H1 (cell line): Measurements from ENCODE around the gene HOXD11. TPM values are rescaled to one million over a fixed set of nuclear protein-coding genes. Genes with fewer than 3 reads are reported as not detected.

Experiments
- CTCF ChIA-PET: fragments of 300-600 bp; sonication (Branson Sonifier 250); formaldehyde crosslinking; loops from one replicate; lab custom pipeline; 2021; ENCODE audit not compliant: partially characterized antibody; lab: Charles Lee
- POLR2A ChIA-PET: fragments of 300-600 bp; sonication (Branson Sonifier 250); formaldehyde crosslinking; loops from one replicate; lab custom pipeline; 2021; ENCODE audit warnings: inconsistent platforms; ENCODE audit not compliant: partially characterized antibody; lab: Charles Lee
- DNase-seq, 2 experiments: peaks; one replicate each; pipeline versions ENCODE4 v3.0.0 to v3.0.0-alpha.2; 2010 to 2022; ENCODE audit warnings: low spot score in 2 of 2, low read depth in 1 of 2, mixed read lengths in 1 of 2
- FAIRE-seq: peaks from 2 replicates; lab custom pipeline; 2011; peaks lifted over from hg19 to GRCh38; lab: Jason Lieb, UNC
- H2AFZ ChIP-seq: 2 replicates; pipeline ENCODE4 v1.8.1; 2012; ENCODE audit warnings: low read length, inconsistent platforms
- H2AK5ac ChIP-seq: 2 replicates; pipeline ENCODE4 v1.6.1; 2013; ENCODE audit warnings: low read depth, low read length
- H2BK120ac ChIP-seq: replicated peaks from 2 replicates; pipeline ENCODE3; 2013; ENCODE audit warnings: low read depth, low read length, inconsistent platforms
- H2BK12ac ChIP-seq: 2 replicates; pipeline ENCODE4 v1.6.1; 2013; ENCODE audit warnings: low read depth, low read length
- H2BK15ac ChIP-seq: 2 replicates; pipeline ENCODE4 v1.6.1; 2013; ENCODE audit warnings: low read length
- H2BK20ac ChIP-seq: 2 replicates; pipeline ENCODE4 v1.6.1; 2013; ENCODE audit warnings: low read length
- H2BK5ac ChIP-seq: 2 replicates; pipeline ENCODE4 v1.6.1; 2013; ENCODE audit warnings: low read depth, low read length
- H3K14ac ChIP-seq: 2 replicates; pipeline ENCODE4 v1.6.1; 2013; ENCODE audit warnings: inconsistent platforms; ENCODE audit not compliant: insufficient read length
- H3K18ac ChIP-seq: 2 replicates; pipeline ENCODE4 v1.6.1; 2013; ENCODE audit warnings: low read length; ENCODE audit errors: extremely low read depth
- H3K23ac ChIP-seq: 2 replicates; pipeline ENCODE4 v1.6.1; 2013; ENCODE audit warnings: inconsistent platforms; ENCODE audit not compliant: insufficient read length
- H3K23me2 ChIP-seq: 2 replicates; pipeline ENCODE4 v1.6.1; 2013; ENCODE audit warnings: low read depth, low read length
- H3K27ac ChIP-seq: 2 replicates; pipeline ENCODE4 v1.6.1; 2011; ENCODE audit warnings: low read depth, low read length, inconsistent platforms
- H3K27me3 ChIP-seq, 4 experiments: replicated peaks in 1 of 4; 1 replicate in 1 of 4; 2 replicates in 3 of 4; pipeline versions ENCODE4 v1.6.1 to v1.8.1; 2011 to 2013; ENCODE audit warnings: low read length in 3 of 4, mild to moderate bottlenecking in 3 of 4, inconsistent platforms in 2 of 4, mixed read lengths in 2 of 4, moderate library complexity in 1 of 4; ENCODE audit not compliant: control insufficient read depth in 3 of 4, insufficient read depth in 3 of 4; ENCODE audit errors: extremely low read depth in 1 of 4
- H3K36me3 ChIP-seq, 4 experiments: 2 replicates each; pipeline versions ENCODE4 v1.6.1 to v1.8.1; 2011 to 2013; ENCODE audit warnings: mild to moderate bottlenecking in 4 of 4, low read length in 3 of 4, moderate library complexity in 2 of 4, control low read depth in 1 of 4, inconsistent platforms in 1 of 4; ENCODE audit not compliant: insufficient read depth in 4 of 4, control insufficient read depth in 2 of 4
- H3K4ac ChIP-seq: replicated peaks from 2 replicates; pipeline ENCODE3; 2013; ENCODE audit warnings: low read length, low read depth, mixed read lengths, inconsistent platforms; ENCODE audit not compliant: insufficient read length
- H3K4me1 ChIP-seq, 4 experiments: replicated peaks in 1 of 4; 1 replicate in 1 of 4; 2 replicates in 3 of 4; pipeline versions ENCODE4 v1.6.1 to v1.8.1; 2011 to 2013; ENCODE audit warnings: low read length in 3 of 4, inconsistent platforms in 2 of 4, mixed read lengths in 1 of 4; ENCODE audit not compliant: insufficient read depth in 4 of 4, control insufficient read depth in 3 of 4
- H3K4me2 ChIP-seq, 2 experiments: 2 replicates each; pipeline versions ENCODE4 v1.6.1 to v1.8.1; 2011 to 2013; ENCODE audit warnings: low read depth in 2 of 2, low read length in 2 of 2, control low read depth in 1 of 2, inconsistent platforms in 1 of 2, mild to moderate bottlenecking in 1 of 2; ENCODE audit not compliant: insufficient read depth in 1 of 2
- H3K4me3 ChIP-seq, 4 experiments: fragments of 200-600, 300-600 bp in 1 of 4; sonication (generic), shearing (Covaris generic), sonication (Bioruptor Twin) in 1 of 4; 2 replicates each; pipeline versions ENCODE4 v1.5.1 to v1.8.1; 2011 to 2016; ENCODE audit warnings: low read length in 4 of 4, low read depth in 3 of 4, control low read depth in 2 of 4, inconsistent platforms in 2 of 4, mild to moderate bottlenecking in 2 of 4, mixed read lengths in 1 of 4, moderate library complexity in 1 of 4; ENCODE audit not compliant: insufficient read depth in 2 of 4; ENCODE audit errors: extremely low read depth in 1 of 4
- H3K56ac ChIP-seq: replicated peaks from 2 replicates; pipeline ENCODE3; 2013; ENCODE audit warnings: low read depth, mild to moderate bottlenecking, mixed read lengths, low read length, inconsistent platforms; ENCODE audit not compliant: insufficient read length
- H3K79me1 ChIP-seq: 2 replicates; pipeline ENCODE4 v1.6.1; 2013; ENCODE audit warnings: low read depth, low read length, control low read depth
- H3K79me2 ChIP-seq, 2 experiments: 2 replicates each; pipeline versions ENCODE4 v1.6.1 to v1.8.1; 2012 to 2013; ENCODE audit warnings: low read length in 2 of 2, mild to moderate bottlenecking in 2 of 2, inconsistent platforms in 1 of 2; ENCODE audit not compliant: insufficient read depth in 2 of 2, control insufficient read depth in 1 of 2
- H3K9ac ChIP-seq, 4 experiments: replicated peaks in 1 of 4; 1 replicate in 1 of 4; 2 replicates in 3 of 4; pipeline versions ENCODE4 v1.6.1 to v1.8.1; 2011 to 2013; ENCODE audit warnings: low read depth in 3 of 4, low read length in 3 of 4, control low read depth in 2 of 4, mild to moderate bottlenecking in 2 of 4, moderate library complexity in 2 of 4, inconsistent platforms in 1 of 4; ENCODE audit errors: extremely low read depth in 1 of 4
- H3K9me3 ChIP-seq, 2 experiments: 2 replicates each; pipeline versions ENCODE4 v1.6.1 to v1.8.1; 2012 to 2013; ENCODE audit warnings: mild to moderate bottlenecking in 2 of 2, moderate library complexity in 2 of 2, control low read depth in 1 of 2, inconsistent platforms in 1 of 2, low read depth in 1 of 2, low read length in 1 of 2, mixed read lengths in 1 of 2; ENCODE audit not compliant: insufficient read depth in 2 of 2
- H4K20me1 ChIP-seq, 2 experiments: replicated peaks in 1 of 2; 2 replicates each; pipeline versions ENCODE3 to v1.8.1; 2011 to 2013; ENCODE audit warnings: inconsistent platforms in 2 of 2, low read length in 2 of 2, mild to moderate bottlenecking in 1 of 2; ENCODE audit not compliant: insufficient read depth in 2 of 2, control insufficient read depth in 1 of 2
- H4K5ac ChIP-seq: 2 replicates; pipeline ENCODE4 v1.6.1; 2013; ENCODE audit warnings: low read length, low read depth, mixed read lengths, inconsistent platforms; ENCODE audit not compliant: insufficient read length
- H4K8ac ChIP-seq: 2 replicates; pipeline ENCODE4 v1.8.0; 2013; ENCODE audit warnings: mild to moderate bottlenecking, moderate library complexity, low read length, inconsistent platforms; ENCODE audit not compliant: insufficient read depth; ENCODE audit errors: extremely low read depth
- H4K91ac ChIP-seq: replicated peaks from 2 replicates; pipeline ENCODE3; 2013; ENCODE audit warnings: low read length, mixed read lengths, inconsistent platforms; ENCODE audit not compliant: insufficient read length
- CTBP2 ChIP-seq: IDR thresholded peaks from 2 replicates; pipeline ENCODE4 v1.7.0; 2011; ENCODE audit warnings: borderline replicate concordance, mild to moderate bottlenecking, moderate library complexity, mixed read lengths, low read length; ENCODE audit not compliant: insufficient read depth, insufficient read length
- EZH2 ChIP-seq: fragments of 200-600 bp; sonication (generic); IDR thresholded peaks from 2 replicates; pipeline ENCODE4 v1.7.1; 2012; ENCODE audit warnings: low read depth, mild to moderate bottlenecking, moderate library complexity, low read length, inconsistent platforms; ENCODE audit not compliant: severe bottlenecking
- FOSL1 ChIP-seq: IDR thresholded peaks from 2 replicates; pipeline ENCODE4 v1.6.1; 2011; ENCODE audit warnings: mild to moderate bottlenecking, low read depth, low read length, moderate library complexity; ENCODE audit not compliant: insufficient read depth
- HDAC2 ChIP-seq, 2 experiments: fragments of 300-600 bp in 1 of 2; sonication (generic) in 1 of 2; IDR thresholded peaks; 2 replicates each; pipeline ENCODE4 v1.6.1; 2011 to 2012; ENCODE audit warnings: low read depth in 2 of 2, low read length in 2 of 2, mild to moderate bottlenecking in 2 of 2, moderate library complexity in 2 of 2, borderline replicate concordance in 1 of 2, inconsistent platforms in 1 of 2
- JUND ChIP-seq: IDR thresholded peaks from 2 replicates; pipeline ENCODE4 v1.6.1; 2011; ENCODE audit warnings: mild to moderate bottlenecking, improper control_type of control experiment, low read length
- NANOG ChIP-seq: IDR thresholded peaks from 2 replicates; pipeline ENCODE4 v1.6.1; 2011; ENCODE audit warnings: low read length, low read depth, mild to moderate bottlenecking, inconsistent platforms; ENCODE audit not compliant: insufficient read depth, poor library complexity, severe bottlenecking
- PHF8 ChIP-seq: fragments of 200-600 bp; sonication (generic); conservative IDR thresholded peaks from 2 replicates; pipeline ENCODE4 v1.7.1; 2012; ENCODE audit warnings: low read depth, mild to moderate bottlenecking, inconsistent platforms, low read length, moderate library complexity
- TAF1 ChIP-seq: IDR thresholded peaks from 2 replicates; pipeline ENCODE4 v1.6.1; 2011; ENCODE audit warnings: mild to moderate bottlenecking, low read depth, low read length
- WGBS, 2 experiments: shearing (Covaris generic) in 1 of 2; methylation state at CpG; one replicate each; pipeline versions ENCODE4 v1.1.6 to v1.1.7; 2013 to 2015; ENCODE audit warnings: low lambda C conversion rate in 2 of 2, mixed read lengths in 2 of 2, inconsistent platforms in 1 of 2, low coverage in 1 of 2, missing lambda C conversion rate in 1 of 2; ENCODE audit not compliant: insufficient replicate concordance in 2 of 2, insufficient coverage in 1 of 2, insufficient read length in 1 of 2; ENCODE audit errors: extremely low coverage in 1 of 2, missing lambda C conversion rate in 1 of 2; 5-methylcytosine and 5-hydroxymethylcytosine counted together
- polyA plus RNA-seq, 7 experiments: library from polyadenylated mRNA; depleted of rRNA in 3 of 7; stranded (reverse) in 5 of 7; unstranded in 2 of 7; fragments of >200 nt in 5 of 7; fragments of 200-250 nt in 2 of 7; gene quantifications; 1 replicate in 5 of 7; 2 replicates in 1 of 7; 4 replicates in 1 of 7; pipeline versions ENCODE4 v1.2.1 to v1.2.3, GENCODE V29; 2011 to 2013; ENCODE audit warnings: missing spikeins in 2 of 7, mixed read lengths in 2 of 7
- total RNA-seq: library from RNA; stranded (reverse); fragmentation: NEBNext Ultra II Directional; extraction: Animal tissue kit (Norgen Biotek cat#: 25700); gene quantifications from 2 replicates; pipeline ENCODE4 v1.2.1, GENCODE V29; 2021
- TF ChIP-seq, protein P1 (sequence below): IDR thresholded peaks from 2 replicates; pipeline ENCODE4 v1.6.1; 2011; ENCODE audit warnings: low read depth, mild to moderate bottlenecking, low read length; ENCODE audit not compliant: insufficient read depth

HOXD11 gene
- total and polyA plus RNA-seq, 2 of the 8 experiments (the other 6 are each of a cell fraction or from before 2014, with no cell fraction given), result not detected

DNA sequence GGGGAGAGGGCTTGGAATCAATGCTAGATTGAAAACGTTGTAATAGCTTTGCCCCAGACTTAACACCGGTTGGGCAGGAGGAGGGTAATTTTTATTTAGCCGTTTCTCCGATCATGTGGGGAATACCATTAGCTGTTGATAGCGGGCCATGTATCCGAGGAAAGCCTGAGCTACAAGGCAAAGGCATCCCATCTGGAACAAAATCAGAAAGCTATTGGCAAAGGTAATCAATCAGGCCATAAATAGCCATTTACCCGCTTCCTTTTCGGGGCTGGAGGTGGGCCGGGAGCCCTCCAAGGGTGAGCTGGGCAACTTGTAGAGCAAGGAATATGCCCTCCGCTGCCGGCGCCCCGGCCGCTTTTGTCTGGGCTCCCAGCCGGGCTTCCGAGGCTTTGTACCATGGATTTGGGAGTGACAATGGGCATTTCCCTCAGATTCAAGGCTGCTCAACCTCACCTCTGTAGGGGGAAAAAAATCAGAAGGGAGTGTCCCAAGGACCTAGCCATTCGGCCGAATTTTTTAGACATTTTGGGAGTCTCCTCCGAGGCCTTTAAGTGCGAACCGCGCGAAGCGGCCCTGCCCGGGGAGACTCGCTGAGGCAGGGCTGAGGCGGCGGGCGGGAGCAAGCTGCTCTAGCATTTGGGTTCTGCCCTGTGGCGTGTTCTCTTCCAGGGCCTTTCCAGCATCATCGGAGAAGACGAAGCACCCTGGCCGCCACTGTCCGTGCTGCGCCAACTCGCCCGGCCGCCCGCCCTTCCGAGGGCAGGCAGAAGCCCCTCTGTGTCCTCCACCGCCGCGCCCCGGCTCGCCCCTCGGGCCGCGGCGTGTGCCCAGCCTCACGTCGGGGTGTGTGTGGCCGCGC, 14.3 kb downstream of the HOXD11 start:
- H3K23ac ChIP-seq, result no peak overlapping the region
- no peak overlapping the region for H3K56ac ChIP-seq
- no peak overlapping the region for H4K91ac ChIP-seq
- ChIA-PET CTCF (interaction anchor here (0.6 to 4.7 kb wide), 20 partner anchors 9 to 1027 kb away, joined by 3 to 42 read pairs (median 5); partner anchors contain the start of gene HOXD8), POLR2A (interaction anchor here (0.6 kb wide), 1 partner anchor 909 kb away, joined by 3 read pairs; no protein-coding TSS in a partner anchor)
- peaks cover 0 to 31% (median 0%) of the 10 kb centered on the region in 4 experiments; a peak in 1 of 8 replicates for H3K36me3 ChIP-seq
- H2AFZ ChIP-seq, result no peak overlapping the region
- H3K79me1 ChIP-seq, result no peaks in the 10 kb centered on the region
- H3K4me2 ChIP-seq, result peak overlapping the region; percentile 0 to 56; a peak in 2 of 4 replicates
- 6% methylated on average over 49 of the region's 53 CpGs; no CpG with 5 or more reads in 1 of the 2 experiments for WGBS, 2 experiments
- H2BK120ac ChIP-seq, result no peak overlapping the region
- peaks cover 96 to 100% (median 100%) of the 10 kb centered on the region in 4 experiments for H3K27me3 ChIP-seq
- peak overlapping the region; percentile 42 for H4K8ac ChIP-seq
- peaks cover 2% of the 10 kb centered on the region; the same call in 1 of the 2 replicates for H3K23me2 ChIP-seq
- H2BK20ac ChIP-seq, result no peak overlapping the region
- H2BK15ac ChIP-seq, result no peak overlapping the region
- no peak overlapping the region for H3K14ac ChIP-seq
- no peak overlapping the region for H3K27ac ChIP-seq
- H2BK5ac ChIP-seq, result no peak overlapping the region
- peaks cover 0 to 12% of the 10 kb centered on the region in 2 experiments; a peak in 2 of 4 replicates for H3K9me3 ChIP-seq
- H4K5ac ChIP-seq, result no peak overlapping the region
- no peak overlapping the region for H3K4ac ChIP-seq
- H3K79me2 ChIP-seq, result no peaks in the 10 kb centered on the region
- 0 out of 8 replicates have a peak overlapping the region, but pooled peaks of 1 of the 4 experiments have one; percentile 49 for H3K4me3 ChIP-seq
- FAIRE-seq (no peak), DNase-seq (peak in 1 of 2 experiments; percentile 66)
- peaks cover 21 to 39% of the 10 kb centered on the region in 2 experiments for H4K20me1 ChIP-seq
- H3K4me1 ChIP-seq, result peaks cover 0 to 10% (median 5%) of the 10 kb centered on the region in 4 experiments; a peak in 3 of 7 replicates
- no peak overlapping the region for H3K18ac ChIP-seq
- no peak overlapping the region for H2BK12ac ChIP-seq
- no peak overlapping the region for H2AK5ac ChIP-seq
- no peak overlapping the region; a peak in 1 of 7 replicates for H3K9ac ChIP-seq
- peak; percentile 89 for TF ChIP-seq EZH2
- peak; percentile 84 for TF ChIP-seq CTBP2
- TF ChIP-seq, protein P1, sequence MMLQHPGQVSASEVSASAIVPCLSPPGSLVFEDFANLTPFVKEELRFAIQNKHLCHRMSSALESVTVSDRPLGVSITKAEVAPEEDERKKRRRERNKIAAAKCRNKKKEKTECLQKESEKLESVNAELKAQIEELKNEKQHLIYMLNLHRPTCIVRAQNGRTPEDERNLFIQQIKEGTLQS, result no peak
- TF ChIP-seq PHF8, result no peak
- no peak for TF ChIP-seq HDAC2 (IDR thresholded peaks at IDR 0.05; ENCODE audit: borderline replicate concordance in 1 of 2, low read depth in 2 of 2, low read length in 2 of 2)
- no peak for TF ChIP-seq TAF1
- no peak for TF ChIP-seq NANOG
- no peak for TF ChIP-seq FOSL1
- no peak for TF ChIP-seq JUND
